ENCODE measurements around the gene TOX3. TPM values are rescaled to one million over a fixed set of nuclear protein-coding genes. Genes with fewer than 3 reads are reported as not detected.

TOX3 gene
- total RNA-seq, 1 experiment from 2014 or later = not detected

- no peak for DNase-seq (ENCODE audit: unreplicated experiment)
- Mint-ChIP-seq H3K4me1 (ENCODE audit: insufficient read depth, unreplicated experiment) (no peaks in the 10 kb centered on the region), H3K4me3 (ENCODE audit: unreplicated experiment) (no peak overlapping the region), H3K9me3 (ENCODE audit: unreplicated experiment) (peaks cover 5% of the 10 kb centered on the region), H3K36me3 (ENCODE audit: insufficient read depth, unreplicated experiment) (no peaks in the 10 kb centered on the region), H3K27me3 (ENCODE audit: insufficient read depth, unreplicated experiment) (peaks cover 17% of the 10 kb centered on the region), H3K27ac (ENCODE audit: low read depth, unreplicated experiment) (no peak overlapping the region)
- no peak for TF ChIP-seq CTCF (IDR thresholded peaks at IDR 0.05; ENCODE audit: unreplicated experiment)
- CTCF ChIA-PET = no interaction called here
- POLR2A ChIA-PET = no interaction called here
- BruUV-seq (replicated peaks) = no TSS peak
- intact Hi-C loops (cut with micrococcal nuclease) = no loop called here
Measured at GRCh38 chr16:52556083-52556482, 9.1 kb upstream of the TOX3 start.

GRCh38 chr16:52555572-52555971 is 8.6 kb upstream of the TOX3 start:
- intact Hi-C loops (cut with micrococcal nuclease) = no loop called here
- TF ChIP-seq CTCF (IDR thresholded peaks at IDR 0.05; ENCODE audit: unreplicated experiment) = no peak
- BruUV-seq (replicated peaks) = no TSS peak
- ChIA-PET POLR2A (no interaction called here), CTCF (no interaction called here)
- no peaks in the 10 kb centered on the region for H3K4me1 Mint-ChIP-seq (ENCODE audit: insufficient read depth, unreplicated experiment)
- DNase-seq (ENCODE audit: unreplicated experiment) = no peak
- H3K4me3 Mint-ChIP-seq (ENCODE audit: unreplicated experiment) = no peak overlapping the region
- peaks cover 17% of the 10 kb centered on the region for H3K27me3 Mint-ChIP-seq (ENCODE audit: insufficient read depth, unreplicated experiment)
- H3K36me3 Mint-ChIP-seq (ENCODE audit: insufficient read depth, unreplicated experiment) = no peaks in the 10 kb centered on the region
- H3K9me3 Mint-ChIP-seq (ENCODE audit: unreplicated experiment) = peaks cover 5% of the 10 kb centered on the region
- no peak overlapping the region for H3K27ac Mint-ChIP-seq (ENCODE audit: low read depth, unreplicated experiment)

GRCh38 chr16:52554334-52554733 is 7.4 kb upstream of the TOX3 start:
- no peak overlapping the region for H3K27ac Mint-ChIP-seq (ENCODE audit: low read depth, unreplicated experiment)
- TF ChIP-seq CTCF (IDR thresholded peaks at IDR 0.05; ENCODE audit: unreplicated experiment) = no peak
- no peaks in the 10 kb centered on the region for H3K36me3 Mint-ChIP-seq (ENCODE audit: insufficient read depth, unreplicated experiment)
- intact Hi-C loops (cut with micrococcal nuclease) = no loop called here
- H3K9me3 Mint-ChIP-seq (ENCODE audit: unreplicated experiment) = peaks cover 5% of the 10 kb centered on the region
- CTCF ChIA-PET = no interaction called here
- no peaks in the 10 kb centered on the region for H3K4me1 Mint-ChIP-seq (ENCODE audit: insufficient read depth, unreplicated experiment)
- BruUV-seq (replicated peaks) = no TSS peak
- no peak overlapping the region for H3K4me3 Mint-ChIP-seq (ENCODE audit: unreplicated experiment)
- H3K27me3 Mint-ChIP-seq (ENCODE audit: insufficient read depth, unreplicated experiment) = peaks cover 17% of the 10 kb centered on the region
- POLR2A ChIA-PET = no interaction called here
- no peak for DNase-seq (ENCODE audit: unreplicated experiment)

- Mint-ChIP-seq H3K4me3 (ENCODE audit: unreplicated experiment) (no peak overlapping the region), H3K36me3 (ENCODE audit: insufficient read depth, unreplicated experiment) (no peaks in the 10 kb centered on the region), H3K9me3 (ENCODE audit: unreplicated experiment) (peaks cover 5% of the 10 kb centered on the region), H3K27ac (ENCODE audit: low read depth, unreplicated experiment) (no peak overlapping the region), H3K27me3 (ENCODE audit: insufficient read depth, unreplicated experiment) (peaks cover 17% of the 10 kb centered on the region), H3K4me1 (ENCODE audit: insufficient read depth, unreplicated experiment) (no peaks in the 10 kb centered on the region)
- TF ChIP-seq CTCF (IDR thresholded peaks at IDR 0.05; ENCODE audit: unreplicated experiment) = no peak
- BruUV-seq (replicated peaks) = no TSS peak
- intact Hi-C loops (cut with micrococcal nuclease) = no loop called here
- POLR2A ChIA-PET = interaction anchor here (0.8 kb wide), 1 partner anchor 602 kb away, joined by 3 read pairs; no protein-coding TSS in a partner anchor
- no peak for DNase-seq (ENCODE audit: unreplicated experiment)
- CTCF ChIA-PET = no interaction called here
Measured at GRCh38 chr16:52553322-52553721, 6.4 kb upstream of the TOX3 start.

All from MCF 10A (cell line).